Neural progenitor cell (in vitro differentiated cells): ENCODE measurements around the gene SH3BGR. TPM values are rescaled to one million over a fixed set of nuclear protein-coding genes. Genes with fewer than 3 reads are reported as not detected.

Experiments used
- DNase-seq: peaks from one replicate; pipeline ENCODE4 v3.0.0-alpha.2; 2016; ENCODE audit warnings: low spot score
- H2AFZ ChIP-seq: fragments of 200-600 bp; sonication (generic); replicated peaks from 2 replicates; pipeline ENCODE4 v1.6.1; 2016; ENCODE audit warnings: antibody characterized with exemption
- H3F3A ChIP-seq: fragments of 200-600 bp; sonication (generic); 2 replicates; pipeline ENCODE4 v1.6.1; 2016; ENCODE audit warnings: antibody characterized with exemption, low read depth
- H3K27ac ChIP-seq: fragments of 200-600 bp; sonication (generic); 2 replicates; pipeline ENCODE4 v1.5.1; 2016; ENCODE audit warnings: mild to moderate bottlenecking
- H3K27me3 ChIP-seq: fragments of 200-600 bp; sonication (generic); 2 replicates; pipeline ENCODE4 v1.6.1; 2016; ENCODE audit warnings: mild to moderate bottlenecking, moderate library complexity
- H3K36me3 ChIP-seq: fragments of 200-600 bp; sonication (generic); 2 replicates; pipeline ENCODE4 v1.5.1; 2016
- H3K4me1 ChIP-seq: fragments of 200-600 bp; sonication (generic); 2 replicates; pipeline ENCODE4 v1.6.1; 2016; ENCODE audit warnings: mixed run types
- H3K4me2 ChIP-seq: fragments of 200-600 bp; sonication (generic); 2 replicates; pipeline ENCODE4 v1.6.1; 2016
- H3K4me3 ChIP-seq: fragments of 200-600 bp; sonication (generic); 2 replicates; pipeline ENCODE4 v1.5.1; 2016
- H3K79me2 ChIP-seq: fragments of 200-600 bp; sonication (generic); 2 replicates; pipeline ENCODE4 v1.6.1; 2016; ENCODE audit warnings: low read depth
- H3K9ac ChIP-seq: fragments of 200-600 bp; sonication (generic); 2 replicates; pipeline ENCODE4 v1.6.1; 2016
- H3K9me3 ChIP-seq: fragments of 200-600 bp; sonication (generic); 2 replicates; pipeline ENCODE4 v1.5.1; 2016; ENCODE audit warnings: low read depth
- H4K20me1 ChIP-seq: fragments of 200-600 bp; sonication (generic); 2 replicates; pipeline ENCODE4 v1.6.1; 2016; ENCODE audit warnings: low read depth
- H3K27ac Mint-ChIP-seq: 3 replicates; pipeline ENCODE4 v1.8.0; 2021; ENCODE audit warnings: mixed read lengths
- H3K27me3 Mint-ChIP-seq: 2 replicates; pipeline ENCODE4 v1.8.0; 2022; ENCODE audit warnings: low read depth, mild to moderate bottlenecking, inconsistent platforms, moderate library complexity, mixed read lengths; ENCODE audit not compliant: insufficient read depth
- H3K36me3 Mint-ChIP-seq: 3 replicates; pipeline ENCODE4 v1.8.0; 2021; ENCODE audit warnings: mixed read lengths
- H3K4me1 Mint-ChIP-seq: 3 replicates; pipeline ENCODE4 v1.8.0; 2021; ENCODE audit warnings: mixed read lengths
- H3K4me3 Mint-ChIP-seq: 3 replicates; pipeline ENCODE4 v1.8.0; 2021; ENCODE audit warnings: mild to moderate bottlenecking, moderate library complexity, mixed read lengths
- H3K9me3 Mint-ChIP-seq: 3 replicates; pipeline ENCODE4 v1.8.0; 2020; ENCODE audit warnings: mixed read lengths
- EZH2 ChIP-seq: fragments of 200-600 bp; sonication (generic); IDR thresholded peaks from 2 replicates; pipeline ENCODE4 v1.6.1; 2017; ENCODE audit warnings: antibody characterized with exemption, mild to moderate bottlenecking, moderate library complexity
- EZH2phosphoT487 ChIP-seq: fragments of 200-600 bp; sonication (generic); IDR thresholded peaks from 2 replicates; pipeline ENCODE4 v1.6.1; 2017; ENCODE audit warnings: antibody characterized with exemption
- total RNA-seq: library from RNA; depleted of rRNA; stranded (reverse); fragments of >200 nt; gene quantifications from 2 replicates; pipeline ENCODE4 v1.2.3, GENCODE V29; 2015; ENCODE audit warnings: low replicate concordance
- TF ChIP-seq, protein P1 (sequence below): fragments of 200-600 bp; sonication (generic); IDR thresholded peaks from 2 replicates; pipeline ENCODE4 v1.5.1; 2017; ENCODE audit warnings: antibody characterized with exemption, mild to moderate bottlenecking

Gene SH3BGR
- total RNA-seq, 1 donor from 2014 or later = 12.2 TPM

- Mint-ChIP-seq H3K4me3 (no peak overlapping the region), H3K4me1 (peaks cover 2% of the 10 kb centered on the region), H3K9me3 (peaks cover 2% of the 10 kb centered on the region), H3K36me3 (peaks cover 1% of the 10 kb centered on the region), H3K27ac (no peak overlapping the region), H3K27me3 (no peaks in the 10 kb centered on the region)
- Histone ChIP-seq H3K27me3 (no peaks in the 10 kb centered on the region), H3K27ac (no peak overlapping the region), H3K9ac (no peak overlapping the region), H4K20me1 (no peaks in the 10 kb centered on the region), H3K4me3 (no peak overlapping the region), H2AFZ (no peak overlapping the region), H3K4me2 (no peak overlapping the region), H3F3A (no peaks in the 10 kb centered on the region), H3K4me1 (peaks cover 7% of the 10 kb centered on the region), H3K79me2 (no peaks in the 10 kb centered on the region), H3K36me3 (no peaks in the 10 kb centered on the region), H3K9me3 (no peaks in the 10 kb centered on the region)
- DNase-seq = no peak
- no peak for TF ChIP-seq EZH2
Measured at GRCh38 chr21:39467746-39468145, 16.0 kb downstream of the SH3BGR start.

GRCh38 chr21:39468559-39468958, 16.8 kb downstream of the SH3BGR start:
- Histone ChIP-seq H3K36me3 (no peaks in the 10 kb centered on the region), H4K20me1 (no peaks in the 10 kb centered on the region), H3K79me2 (no peaks in the 10 kb centered on the region), H2AFZ (no peak overlapping the region), H3F3A (no peaks in the 10 kb centered on the region), H3K27ac (no peak overlapping the region), H3K9me3 (no peaks in the 10 kb centered on the region), H3K4me3 (no peak overlapping the region), H3K4me2 (no peak overlapping the region), H3K4me1 (peaks cover 7% of the 10 kb centered on the region), H3K27me3 (no peaks in the 10 kb centered on the region), H3K9ac (no peak overlapping the region)
- Mint-ChIP-seq H3K4me1 (peaks cover 2% of the 10 kb centered on the region), H3K27ac (no peak overlapping the region), H3K27me3 (no peaks in the 10 kb centered on the region), H3K36me3 (peaks cover 1% of the 10 kb centered on the region), H3K9me3 (peaks cover 2% of the 10 kb centered on the region), H3K4me3 (no peak overlapping the region)
- no peak for DNase-seq
- TF ChIP-seq, protein P1, sequence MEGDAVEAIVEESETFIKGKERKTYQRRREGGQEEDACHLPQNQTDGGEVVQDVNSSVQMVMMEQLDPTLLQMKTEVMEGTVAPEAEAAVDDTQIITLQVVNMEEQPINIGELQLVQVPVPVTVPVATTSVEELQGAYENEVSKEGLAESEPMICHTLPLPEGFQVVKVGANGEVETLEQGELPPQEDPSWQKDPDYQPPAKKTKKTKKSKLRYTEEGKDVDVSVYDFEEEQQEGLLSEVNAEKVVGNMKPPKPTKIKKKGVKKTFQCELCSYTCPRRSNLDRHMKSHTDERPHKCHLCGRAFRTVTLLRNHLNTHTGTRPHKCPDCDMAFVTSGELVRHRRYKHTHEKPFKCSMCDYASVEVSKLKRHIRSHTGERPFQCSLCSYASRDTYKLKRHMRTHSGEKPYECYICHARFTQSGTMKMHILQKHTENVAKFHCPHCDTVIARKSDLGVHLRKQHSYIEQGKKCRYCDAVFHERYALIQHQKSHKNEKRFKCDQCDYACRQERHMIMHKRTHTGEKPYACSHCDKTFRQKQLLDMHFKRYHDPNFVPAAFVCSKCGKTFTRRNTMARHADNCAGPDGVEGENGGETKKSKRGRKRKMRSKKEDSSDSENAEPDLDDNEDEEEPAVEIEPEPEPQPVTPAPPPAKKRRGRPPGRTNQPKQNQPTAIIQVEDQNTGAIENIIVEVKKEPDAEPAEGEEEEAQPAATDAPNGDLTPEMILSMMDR = no peak
- TF ChIP-seq EZH2phosphoT487 = no peak
- TF ChIP-seq EZH2 = no peak

GRCh38 chr21:39471598-39471997, 19.8 kb downstream of the SH3BGR start:
- Histone ChIP-seq H3K9me3 (no peaks in the 10 kb centered on the region), H3K79me2 (no peaks in the 10 kb centered on the region), H3K4me2 (no peak overlapping the region), H4K20me1 (no peaks in the 10 kb centered on the region), H3K4me1 (peaks cover 8% of the 10 kb centered on the region), H3K27me3 (no peaks in the 10 kb centered on the region), H3F3A (no peaks in the 10 kb centered on the region), H3K27ac (no peak overlapping the region), H3K36me3 (no peaks in the 10 kb centered on the region), H3K9ac (no peak overlapping the region), H2AFZ (no peak overlapping the region), H3K4me3 (no peak overlapping the region)
- no peak for TF ChIP-seq EZH2phosphoT487
- TF ChIP-seq, protein P1 = no peak
- TF ChIP-seq EZH2 = no peak
- peaks cover 2% of the 10 kb centered on the region for H3K9me3 Mint-ChIP-seq
- DNase-seq = no peak
- no peak overlapping the region for H3K27ac Mint-ChIP-seq
- H3K27me3 Mint-ChIP-seq = no peaks in the 10 kb centered on the region
- H3K36me3 Mint-ChIP-seq = peaks cover 1% of the 10 kb centered on the region
- H3K4me3 Mint-ChIP-seq = no peak overlapping the region
- peaks cover 4% of the 10 kb centered on the region for H3K4me1 Mint-ChIP-seq

DNA sequence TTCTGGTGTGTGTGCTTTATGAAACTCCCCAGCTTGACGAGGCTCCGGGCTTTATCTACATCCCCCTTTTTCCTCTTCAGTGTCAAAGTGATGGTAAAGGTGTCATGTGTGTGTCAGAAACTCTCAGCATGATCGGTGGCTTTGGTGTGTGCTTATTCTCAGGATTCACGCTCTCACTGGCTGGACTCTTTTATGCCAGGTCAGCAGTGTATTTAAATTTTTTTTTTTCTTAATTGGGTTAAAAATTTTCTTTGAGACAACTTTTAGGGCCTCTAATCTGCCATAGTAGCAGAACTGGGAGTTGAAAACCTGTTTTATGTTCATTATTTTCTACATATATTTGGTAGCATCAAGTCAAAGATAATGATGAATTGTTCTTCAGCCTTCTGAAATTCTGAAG, 21.0 kb downstream of the SH3BGR start:
- Histone ChIP-seq H3K4me2 (no peak overlapping the region), H3K36me3 (no peaks in the 10 kb centered on the region), H3F3A (no peaks in the 10 kb centered on the region), H3K27me3 (no peaks in the 10 kb centered on the region), H3K9me3 (no peaks in the 10 kb centered on the region), H3K4me3 (no peak overlapping the region), H3K27ac (no peak overlapping the region), H3K79me2 (no peaks in the 10 kb centered on the region), H2AFZ (no peak overlapping the region), H4K20me1 (no peaks in the 10 kb centered on the region), H3K4me1 (peaks cover 9% of the 10 kb centered on the region), H3K9ac (no peak overlapping the region)
- TF ChIP-seq, protein P1 = no peak
- TF ChIP-seq EZH2phosphoT487 = no peak
- no peak for TF ChIP-seq EZH2
- H3K9me3 Mint-ChIP-seq = peaks cover 2% of the 10 kb centered on the region
- no peak overlapping the region for H3K27ac Mint-ChIP-seq
- peaks cover 5% of the 10 kb centered on the region for H3K4me1 Mint-ChIP-seq
- H3K27me3 Mint-ChIP-seq = no peaks in the 10 kb centered on the region
- DNase-seq = no peak
- peaks cover 1% of the 10 kb centered on the region for H3K36me3 Mint-ChIP-seq
- no peak overlapping the region for H3K4me3 Mint-ChIP-seq
